WERI-Rb-1 (cell line): ENCODE results near the gene ASB16.
"Not testable (repeated sequence)": the region's sequence is repeated elsewhere in the genome, so short reads cannot be mapped to it uniquely, and the experiment has no call there.

Experiments
- DNase-seq: peaks from one replicate; pipeline ENCODE4 v3.0.0-alpha.2; 2020
- H3K27ac ChIP-seq: fragments of 250-450 bp; sonication (Bioruptor Pico); 2 replicates; pipeline ENCODE4 v1.5.1; 2020; ENCODE audit warnings: mild to moderate bottlenecking, moderate library complexity
- H3K27me3 ChIP-seq: fragments of 250-450 bp; sonication (Bioruptor Pico); 2 replicates; pipeline ENCODE4 v1.5.1; 2021; ENCODE audit warnings: mild to moderate bottlenecking, low read depth, moderate library complexity; ENCODE audit not compliant: insufficient read depth, severe bottlenecking
- H3K36me3 ChIP-seq: fragments of 250-450 bp; sonication (Bioruptor Pico); 2 replicates; pipeline ENCODE4 v1.5.1; 2020; ENCODE audit warnings: mild to moderate bottlenecking, moderate library complexity
- H3K4me3 ChIP-seq: 2 replicates; pipeline ENCODE4 v1.5.1; 2011; ENCODE audit warnings: low read depth, mild to moderate bottlenecking, control low read depth, low read length
- H3K9me3 ChIP-seq: fragments of 250-450 bp; sonication (Bioruptor Pico); 2 replicates; pipeline ENCODE4 v1.5.1; 2021; ENCODE audit warnings: mild to moderate bottlenecking, moderate library complexity; ENCODE audit not compliant: severe bottlenecking
- TF ChIP-seq, protein P1 (sequence below): IDR thresholded peaks from 2 replicates; pipeline ENCODE4 v1.5.1; 2011; ENCODE audit warnings: low read depth, mild to moderate bottlenecking, control low read depth, inconsistent platforms, low read length

The ASB16 gene

DNA sequence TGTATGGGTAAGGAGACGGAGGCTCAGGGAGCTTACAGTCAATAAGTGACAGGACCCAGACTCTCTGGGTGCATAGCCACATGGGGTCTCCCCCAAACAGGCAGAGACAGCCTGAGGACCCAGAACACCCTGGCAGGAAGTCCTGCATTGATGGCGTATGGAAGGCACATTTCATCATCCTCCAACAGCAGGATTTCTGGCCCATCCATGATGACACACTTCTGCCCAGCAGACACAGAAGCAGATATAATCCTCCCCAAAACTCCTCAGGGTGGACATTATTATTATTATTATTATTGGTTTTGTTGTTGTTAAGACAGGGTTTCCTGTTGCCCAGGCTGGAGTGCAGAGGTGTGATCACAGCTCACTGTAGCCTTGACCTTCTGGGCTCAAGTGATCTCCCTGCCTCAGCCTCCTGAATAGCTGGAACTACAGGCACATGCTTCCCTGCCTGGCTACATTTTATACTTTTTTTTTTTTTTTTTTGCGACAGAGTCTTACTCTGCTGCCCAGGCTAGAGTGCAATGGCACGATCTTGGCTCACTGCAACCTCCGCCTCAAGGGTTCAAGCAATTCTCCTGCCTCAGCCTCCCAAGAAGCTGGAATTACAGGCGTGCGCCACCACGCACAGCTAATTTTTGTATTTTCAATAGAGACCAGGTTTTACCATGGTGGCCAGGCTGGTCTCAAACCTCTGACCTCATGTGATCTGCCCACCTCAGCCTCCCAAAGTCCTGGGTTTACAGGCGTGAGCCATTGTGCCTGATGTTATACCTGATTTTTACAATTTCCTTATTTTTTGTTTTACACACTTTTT, 35.5 kb upstream of the ASB16 start:
- Histone ChIP-seq H3K4me3 (no peak overlapping the region), H3K36me3 (no peaks in the 10 kb centered on the region), H3K27me3 (no peaks in the 10 kb centered on the region), H3K9me3 (no peaks in the 10 kb centered on the region), H3K27ac (no peak overlapping the region)
- no peak for DNase-seq
- TF ChIP-seq, protein P1, sequence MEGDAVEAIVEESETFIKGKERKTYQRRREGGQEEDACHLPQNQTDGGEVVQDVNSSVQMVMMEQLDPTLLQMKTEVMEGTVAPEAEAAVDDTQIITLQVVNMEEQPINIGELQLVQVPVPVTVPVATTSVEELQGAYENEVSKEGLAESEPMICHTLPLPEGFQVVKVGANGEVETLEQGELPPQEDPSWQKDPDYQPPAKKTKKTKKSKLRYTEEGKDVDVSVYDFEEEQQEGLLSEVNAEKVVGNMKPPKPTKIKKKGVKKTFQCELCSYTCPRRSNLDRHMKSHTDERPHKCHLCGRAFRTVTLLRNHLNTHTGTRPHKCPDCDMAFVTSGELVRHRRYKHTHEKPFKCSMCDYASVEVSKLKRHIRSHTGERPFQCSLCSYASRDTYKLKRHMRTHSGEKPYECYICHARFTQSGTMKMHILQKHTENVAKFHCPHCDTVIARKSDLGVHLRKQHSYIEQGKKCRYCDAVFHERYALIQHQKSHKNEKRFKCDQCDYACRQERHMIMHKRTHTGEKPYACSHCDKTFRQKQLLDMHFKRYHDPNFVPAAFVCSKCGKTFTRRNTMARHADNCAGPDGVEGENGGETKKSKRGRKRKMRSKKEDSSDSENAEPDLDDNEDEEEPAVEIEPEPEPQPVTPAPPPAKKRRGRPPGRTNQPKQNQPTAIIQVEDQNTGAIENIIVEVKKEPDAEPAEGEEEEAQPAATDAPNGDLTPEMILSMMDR, result no peak

- DNase-seq, result no peak
- Histone ChIP-seq H3K36me3 (no peaks in the 10 kb centered on the region), H3K4me3 (no peak overlapping the region), H3K27ac (no peak overlapping the region; the same call in 1 of the 2 replicates), H3K27me3 (no peaks in the 10 kb centered on the region), H3K9me3 (no peaks in the 10 kb centered on the region)
- TF ChIP-seq, protein P1, result no peak
Measured at GRCh38 chr17:44137891-44138709, 32.4 kb upstream of the ASB16 start.

GRCh38 chr17:44143921-44144320, 26.6 kb upstream of the ASB16 start:
- H3K27me3 ChIP-seq, H3K9me3 ChIP-seq, H3K27ac ChIP-seq, H3K4me3 ChIP-seq, DNase-seq: not testable (repeated sequence)
- H3K36me3 ChIP-seq, result peaks cover 36% of the 10 kb centered on the region

DNA sequence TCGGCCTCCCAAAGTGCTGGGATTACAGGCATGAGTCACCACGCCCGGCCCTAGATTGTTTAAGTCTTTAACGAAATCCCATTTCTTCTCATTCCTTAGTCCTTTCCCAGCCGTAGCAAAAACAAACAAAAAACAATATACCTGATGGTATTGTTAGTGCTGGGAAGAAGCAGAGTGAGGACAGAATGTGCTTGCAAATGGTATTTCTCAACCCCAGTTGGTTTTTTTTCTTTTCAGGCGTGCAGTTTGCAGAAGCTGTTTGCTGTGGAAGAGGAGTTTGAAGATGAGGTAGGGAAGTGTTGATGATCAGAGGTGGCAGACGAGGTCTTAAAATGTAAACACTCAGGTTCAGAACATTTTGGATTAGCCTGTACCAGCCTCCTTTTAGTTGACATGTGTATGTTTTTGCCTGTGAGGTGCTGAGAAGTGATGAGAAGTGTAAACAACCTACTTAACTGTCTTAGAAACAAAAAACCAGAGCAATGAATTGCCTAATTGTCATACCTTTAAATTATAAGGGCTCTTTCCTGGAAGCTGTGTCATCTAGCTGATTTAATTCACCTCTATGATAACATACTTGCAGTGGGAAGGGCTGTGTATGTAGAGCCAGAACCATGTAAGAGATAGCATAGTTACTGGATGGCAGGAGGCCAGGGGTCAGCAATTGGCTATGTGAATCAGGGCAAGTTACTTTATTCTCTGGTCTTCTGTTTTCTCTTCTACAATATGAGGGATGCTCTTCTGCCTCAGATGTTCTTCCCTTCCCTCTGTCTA, 25.4 kb upstream of the ASB16 start:
- no peak overlapping the region for H3K4me3 ChIP-seq
- DNase-seq, result no peak
- TF ChIP-seq, protein P1, result no peak
- H3K27ac ChIP-seq, result no peak overlapping the region
- H3K9me3 ChIP-seq, result no peaks in the 10 kb centered on the region
- H3K27me3 ChIP-seq, result no peaks in the 10 kb centered on the region
- H3K36me3 ChIP-seq, result peaks cover 46% of the 10 kb centered on the region

GRCh38 chr17:44146375-44147346, 23.8 kb upstream of the ASB16 start:
- TF ChIP-seq, protein P1, result no peak
- no peak for DNase-seq
- H3K4me3 ChIP-seq, result no peak overlapping the region

More at GRCh38 chr17:44146375-44147346, 23.8 kb upstream of the ASB16 start:
- Histone ChIP-seq H3K27ac (no peak overlapping the region), H3K27me3 (no peaks in the 10 kb centered on the region), H3K36me3 (peaks cover 54% of the 10 kb centered on the region), H3K9me3 (no peaks in the 10 kb centered on the region)
